Ramos (cell line): ENCODE measurements around the gene TMEM234.

Source experiments
- in situ Hi-C: fragments of 300-500 bp; cut with MboI; formaldehyde crosslinking; loops from one replicate; pipeline ENCODE4 v1.14.3; 2022; ENCODE audit warnings: low sequenced_read_pairs; ENCODE audit not compliant: unreplicated experiment

TMEM234 gene

GRCh38 chr1:32180186-32181060 lies 41.7 kb downstream of the TMEM234 start:
- in situ Hi-C loops = no loop called here

DNA sequence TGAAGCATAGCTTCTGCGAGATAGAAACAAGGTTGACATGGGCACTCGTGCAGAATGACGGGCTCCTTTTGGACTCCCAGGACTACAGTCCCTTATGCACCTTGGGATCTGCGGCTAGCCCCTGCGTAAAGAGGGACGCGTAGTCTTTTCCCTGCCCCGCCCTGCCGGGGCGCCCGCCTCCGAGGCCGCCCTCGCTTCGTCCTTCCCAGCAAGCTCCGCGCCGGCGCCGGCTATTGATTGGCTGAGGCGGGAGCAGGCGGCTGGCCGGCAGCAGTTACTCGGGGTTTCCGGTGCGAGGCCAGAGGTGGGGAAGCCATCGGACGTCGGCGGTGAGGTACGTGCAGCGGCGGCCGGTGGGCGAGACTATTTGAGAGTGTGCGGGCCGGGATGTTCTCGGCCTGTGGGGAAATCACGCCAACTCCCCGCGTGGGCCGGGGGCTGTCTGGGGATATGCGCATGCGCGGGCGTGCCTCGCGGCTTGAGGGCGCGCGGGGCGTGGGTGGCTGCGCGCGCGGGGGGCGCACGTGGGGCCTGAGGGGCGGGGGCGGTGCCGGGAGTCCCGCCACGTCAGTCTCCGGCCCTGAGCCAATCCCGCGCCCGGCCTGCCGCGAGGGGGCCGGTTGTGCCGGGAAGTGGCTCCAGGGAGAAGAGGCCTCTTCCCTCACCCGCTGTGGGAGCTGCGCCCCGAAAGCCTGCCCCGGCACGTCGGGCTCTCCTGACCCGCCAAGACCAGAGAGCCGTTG lies 42.5 kb downstream of the TMEM234 start, which contains the start of gene TXLNA:
Gene TXLNA (plus strand): TSS at position 233 of the 743 bp plus-strand sequence. CDS start 671 bp downstream, outside the sequence.
- in situ Hi-C loops = no loop called here

GRCh38 chr1:32179193-32179442 lies 43.0 kb downstream of the TMEM234 start:
- in situ Hi-C loops = no loop called here

- in situ Hi-C loops = no loop called here
These were observed 43.6 kb downstream of the TMEM234 start for GRCh38 chr1:32178380-32179192.

DNA sequence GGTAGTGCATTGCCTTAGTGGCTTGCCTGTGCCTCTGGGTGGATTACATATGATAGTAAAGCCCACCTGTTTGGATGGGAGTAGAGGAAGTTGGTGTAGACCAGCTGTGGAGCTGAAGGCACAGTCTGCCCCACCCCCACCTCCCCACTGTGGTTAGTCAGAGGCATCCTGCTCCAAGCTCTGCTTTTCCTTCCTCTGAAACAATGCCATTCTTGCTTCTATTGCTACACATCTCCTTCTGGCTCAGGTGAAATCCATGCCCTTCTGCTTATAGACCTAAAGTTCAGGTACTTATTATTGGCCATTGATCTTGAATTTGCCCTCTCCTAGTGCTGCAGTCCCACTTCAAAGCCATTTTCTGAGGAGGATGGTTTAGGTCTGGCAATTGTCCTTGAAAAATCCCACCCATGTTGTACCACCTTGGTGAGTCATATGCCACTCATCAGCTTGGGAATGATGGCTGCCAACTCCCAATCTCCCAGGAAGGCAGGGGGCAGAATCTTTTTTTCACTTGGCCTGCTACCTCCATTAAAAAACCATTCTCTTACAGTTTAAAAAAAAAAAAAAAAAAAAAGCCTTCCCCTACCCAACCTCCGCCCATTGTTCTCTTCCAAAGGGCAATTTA lies 49.4 kb downstream of the TMEM234 start:
- in situ Hi-C loops = no loop called here

- in situ Hi-C loops = no loop called here
These were observed 51.2 kb downstream of the TMEM234 start for GRCh38 chr1:32170991-32171390.
